CD14-positive monocyte (primary cell): ENCODE measurements around the gene DNAJB12. TPM values are rescaled to one million over a fixed set of nuclear protein-coding genes. Genes with fewer than 3 reads are reported as not detected.

ENCODE experiments used
- DNase-seq, 3 donors: peaks; one replicate each; pipeline ENCODE4 v3.0.0-alpha.2; 2011 to 2022
- H2AFZ ChIP-seq: 2 replicates; pipeline ENCODE4 v1.6.0; 2012; ENCODE audit warnings: mild to moderate bottlenecking, low read depth, low read length, inconsistent platforms; ENCODE audit not compliant: insufficient read depth, poor library complexity, severe bottlenecking
- H3K27ac ChIP-seq, 2 donors: 1 replicate in 1 of 2; 2 replicates in 1 of 2; pipeline ENCODE4 v1.5.1; 2012 to 2013; ENCODE audit warnings: low read length in 2 of 2, control low read depth in 1 of 2, inconsistent platforms in 1 of 2, low read depth in 1 of 2, mild to moderate bottlenecking in 1 of 2
- H3K27me3 ChIP-seq, 2 donors: one replicate each; pipeline versions ENCODE4 v1.6.0 to v1.6.1; 2011 to 2013; ENCODE audit warnings: low read length in 2 of 2; ENCODE audit not compliant: control insufficient read depth in 2 of 2, insufficient read depth in 2 of 2
- H3K36me3 ChIP-seq, 2 donors: replicated peaks in 1 of 2; 1 replicate in 1 of 2; 2 replicates in 1 of 2; pipeline versions ENCODE4 v1.5.1 to v1.6.1; 2012 to 2013; ENCODE audit warnings: low read length in 2 of 2, control low read depth in 1 of 2, inconsistent platforms in 1 of 2, mild to moderate bottlenecking in 1 of 2; ENCODE audit not compliant: insufficient read depth in 2 of 2, control insufficient read depth in 1 of 2
- H3K4me1 ChIP-seq, 2 donors: 1 replicate in 1 of 2; 2 replicates in 1 of 2; pipeline versions ENCODE4 v1.5.1 to v1.6.1; 2012 to 2013; ENCODE audit warnings: low read length in 2 of 2, control low read depth in 1 of 2, inconsistent platforms in 1 of 2, mild to moderate bottlenecking in 1 of 2, moderate library complexity in 1 of 2; ENCODE audit not compliant: insufficient read depth in 2 of 2, control insufficient read depth in 1 of 2
- H3K4me2 ChIP-seq: replicated peaks from 2 replicates; pipeline ENCODE3; 2012; ENCODE audit warnings: low read length, moderate library complexity, mild to moderate bottlenecking; ENCODE audit not compliant: poor library complexity, severe bottlenecking; ENCODE audit errors: extremely low read depth
- H3K4me3 ChIP-seq, 3 experiments: fragments of 200-600 bp in 1 of 3; sonication (generic) in 1 of 3; replicated peaks in 1 of 3; 1 replicate in 2 of 3; 2 replicates in 1 of 3; pipeline ENCODE4 v1.5.1; 2011 to 2013; ENCODE audit warnings: low read length in 3 of 3, mild to moderate bottlenecking in 3 of 3, control low read depth in 2 of 3, low read depth in 2 of 3, inconsistent platforms in 1 of 3, moderate library complexity in 1 of 3
- H3K79me2 ChIP-seq: 2 replicates; pipeline ENCODE4 v1.6.0; 2012; ENCODE audit warnings: mild to moderate bottlenecking, control low read depth, inconsistent platforms, low read length, moderate library complexity; ENCODE audit not compliant: insufficient read depth
- H3K9ac ChIP-seq: 2 replicates; pipeline ENCODE4 v1.6.0; 2017; ENCODE audit warnings: low read length, mild to moderate bottlenecking; ENCODE audit not compliant: insufficient read depth, poor library complexity, severe bottlenecking
- H3K9me3 ChIP-seq, 2 donors: replicated peaks in 1 of 2; 1 replicate in 1 of 2; 2 replicates in 1 of 2; pipeline versions ENCODE4 v1.5.1 to v1.6.1; 2012 to 2013; ENCODE audit warnings: low read length in 2 of 2, control low read depth in 1 of 2; ENCODE audit not compliant: control insufficient read depth in 1 of 2, insufficient read depth in 1 of 2
- H4K20me1 ChIP-seq: 2 replicates; pipeline ENCODE4 v1.6.0; 2012; ENCODE audit warnings: mild to moderate bottlenecking, low read length, control low read depth, moderate library complexity; ENCODE audit not compliant: insufficient read depth
- H3K27ac Mint-ChIP-seq, 7 donors: one replicate each; pipeline ENCODE4 v1.8.0; 2020; ENCODE audit warnings: mild to moderate bottlenecking in 7 of 7, mixed read lengths in 7 of 7, moderate library complexity in 6 of 7, inconsistent platforms in 2 of 7
- H3K27me3 Mint-ChIP-seq, 3 donors: one replicate each; pipeline ENCODE4 v1.8.0; 2021 to 2022; ENCODE audit warnings: low read depth in 3 of 3, mild to moderate bottlenecking in 3 of 3, mixed read lengths in 3 of 3, moderate library complexity in 3 of 3, inconsistent platforms in 1 of 3
- H3K36me3 Mint-ChIP-seq, 2 donors: one replicate each; pipeline ENCODE4 v1.8.0; 2020; ENCODE audit warnings: mixed read lengths in 2 of 2, inconsistent platforms in 1 of 2, mild to moderate bottlenecking in 1 of 2
- H3K4me1 Mint-ChIP-seq: one replicate; pipeline ENCODE4 v1.8.0; 2020; ENCODE audit warnings: mild to moderate bottlenecking, mixed read lengths
- H3K4me3 Mint-ChIP-seq, 2 donors: one replicate each; pipeline ENCODE4 v1.8.0; 2020; ENCODE audit warnings: mild to moderate bottlenecking in 2 of 2, mixed read lengths in 2 of 2, moderate library complexity in 1 of 2
- H3K9me3 Mint-ChIP-seq, 7 donors: one replicate each; pipeline ENCODE4 v1.8.0; 2020 to 2022; ENCODE audit warnings: mixed read lengths in 7 of 7, mild to moderate bottlenecking in 6 of 7, moderate library complexity in 6 of 7, inconsistent platforms in 2 of 7
- WGBS: methylation state at CpG from one replicate; pipeline ENCODE4 v1.1.5; 2013; ENCODE audit warnings: missing lambda C conversion rate; ENCODE audit not compliant: insufficient coverage; 5-methylcytosine and 5-hydroxymethylcytosine counted together
- intact Hi-C, 2 donors: fragments of 100-400 bp; cut with micrococcal nuclease; formaldehyde crosslinking; loops; one replicate each; pipeline versions ENCODE4 v1.15.0 to v1.15.1; 2023
- polyA plus RNA-seq, 3 donors: library from polyadenylated mRNA; depleted of rRNA in 1 of 3; unstranded in 2 of 3; stranded (reverse) in 1 of 3; fragments of 300-500 nt in 2 of 3; fragments of >200 nt in 1 of 3; fragmentation: Illumina TruSeq in 2 of 3; gene quantifications; 1 replicate in 2 of 3; 2 replicates in 1 of 3; pipeline ENCODE4 v1.2.3, GENCODE V29; 2012 to 2021
- TF ChIP-seq, protein P1 (sequence below): fragments of 200-600 bp; IDR thresholded peaks from one replicate; pipeline ENCODE4 v1.8.0; 2022; ENCODE audit warnings: antibody characterized with exemption, mild to moderate bottlenecking

Gene DNAJB12
- polyA plus RNA-seq, 3 donors: 26.5 to 42.5 (median 37.9) TPM

DNA sequence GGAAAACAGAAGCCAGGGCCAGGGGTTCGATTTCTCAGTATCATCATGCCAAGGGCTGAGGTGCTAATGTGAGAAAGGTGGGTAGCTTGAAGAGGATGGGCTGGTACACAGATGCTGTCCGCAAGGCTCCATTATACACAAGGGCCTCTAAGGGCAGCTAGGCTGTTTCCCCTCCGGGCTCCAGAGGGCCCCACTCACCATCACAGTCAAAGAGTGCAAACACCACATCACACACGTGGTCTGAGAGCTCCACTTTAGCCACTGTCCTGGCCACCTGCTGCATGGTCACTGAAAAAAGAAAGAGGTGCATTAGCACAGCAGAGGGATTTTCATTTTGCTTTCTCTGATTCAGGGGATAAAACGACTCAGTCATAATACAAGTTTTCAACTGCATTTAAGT, 20.9 kb upstream of the DNAJB12 start:
- no peak overlapping the region for H2AFZ ChIP-seq
- H3K9me3 ChIP-seq: no peaks in the 10 kb centered on the region
- no peak overlapping the region for H3K27ac ChIP-seq
- H3K36me3 Mint-ChIP-seq: peaks cover 53 to 82% of the 10 kb centered on the region in 2 donors
- H3K4me3 Mint-ChIP-seq: no peak overlapping the region
- peaks cover 0 to 3% (median 0%) of the 10 kb centered on the region in 7 donors for H3K9me3 Mint-ChIP-seq
- intact Hi-C loops: no loop called here
- peaks cover 0 to 3% of the 10 kb centered on the region in 2 donors for H3K4me1 ChIP-seq
- H3K4me2 ChIP-seq: no peak overlapping the region
- TF ChIP-seq, protein P1, sequence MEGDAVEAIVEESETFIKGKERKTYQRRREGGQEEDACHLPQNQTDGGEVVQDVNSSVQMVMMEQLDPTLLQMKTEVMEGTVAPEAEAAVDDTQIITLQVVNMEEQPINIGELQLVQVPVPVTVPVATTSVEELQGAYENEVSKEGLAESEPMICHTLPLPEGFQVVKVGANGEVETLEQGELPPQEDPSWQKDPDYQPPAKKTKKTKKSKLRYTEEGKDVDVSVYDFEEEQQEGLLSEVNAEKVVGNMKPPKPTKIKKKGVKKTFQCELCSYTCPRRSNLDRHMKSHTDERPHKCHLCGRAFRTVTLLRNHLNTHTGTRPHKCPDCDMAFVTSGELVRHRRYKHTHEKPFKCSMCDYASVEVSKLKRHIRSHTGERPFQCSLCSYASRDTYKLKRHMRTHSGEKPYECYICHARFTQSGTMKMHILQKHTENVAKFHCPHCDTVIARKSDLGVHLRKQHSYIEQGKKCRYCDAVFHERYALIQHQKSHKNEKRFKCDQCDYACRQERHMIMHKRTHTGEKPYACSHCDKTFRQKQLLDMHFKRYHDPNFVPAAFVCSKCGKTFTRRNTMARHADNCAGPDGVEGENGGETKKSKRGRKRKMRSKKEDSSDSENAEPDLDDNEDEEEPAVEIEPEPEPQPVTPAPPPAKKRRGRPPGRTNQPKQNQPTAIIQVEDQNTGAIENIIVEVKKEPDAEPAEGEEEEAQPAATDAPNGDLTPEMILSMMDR: no peak
- H3K9ac ChIP-seq: no peak overlapping the region
- H3K79me2 ChIP-seq: no peaks in the 10 kb centered on the region
- H3K27me3 Mint-ChIP-seq: no peaks in the 10 kb centered on the region
- H4K20me1 ChIP-seq: no peaks in the 10 kb centered on the region
- peak overlapping the region in 1 of 7 donors; percentile 35 for H3K27ac Mint-ChIP-seq
- H3K4me3 ChIP-seq: no peak overlapping the region
- peaks cover 14% of the 10 kb centered on the region for H3K4me1 Mint-ChIP-seq
- no peaks in the 10 kb centered on the region for H3K27me3 ChIP-seq
- 40% methylated on average over 1 of the region's 5 CpGs for WGBS
- H3K36me3 ChIP-seq: peaks cover 23 to 65% of the 10 kb centered on the region in 2 donors
- no peak for DNase-seq

DNA sequence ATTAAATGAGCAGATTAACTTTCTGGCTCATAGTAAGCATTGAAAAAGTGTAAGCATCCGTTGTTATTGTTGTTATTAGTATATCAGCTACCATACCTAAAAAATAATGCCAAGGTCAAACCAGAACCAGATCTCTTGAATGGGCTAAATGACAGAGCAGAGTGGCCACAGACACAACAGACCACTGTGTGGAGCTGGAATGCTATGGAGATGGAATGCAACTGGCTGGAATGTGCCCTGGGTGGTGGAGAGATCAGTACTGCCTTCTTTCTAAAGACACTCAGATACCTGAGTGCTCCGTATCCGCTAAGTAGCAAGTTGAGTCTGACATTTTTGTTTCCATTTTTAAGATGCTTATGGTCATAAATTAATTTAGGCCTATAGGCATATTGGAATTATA, 20.5 kb upstream of the DNAJB12 start:
- Histone ChIP-seq H3K9ac (no peak overlapping the region), H3K27me3 (no peaks in the 10 kb centered on the region), H2AFZ (no peak overlapping the region), H3K4me1 (peaks cover 0 to 3% of the 10 kb centered on the region in 2 donors), H3K4me3 (no peak overlapping the region), H4K20me1 (no peaks in the 10 kb centered on the region), H3K27ac (no peak overlapping the region), H3K4me2 (no peak overlapping the region), H3K36me3 (peaks cover 26 to 63% of the 10 kb centered on the region in 2 donors), H3K9me3 (no peaks in the 10 kb centered on the region), H3K79me2 (no peaks in the 10 kb centered on the region)
- Mint-ChIP-seq H3K9me3 (peaks cover 0 to 3% (median 0%) of the 10 kb centered on the region in 7 donors), H3K27ac (peak overlapping the region in 1 of 7 donors; percentile 16), H3K4me3 (no peak overlapping the region), H3K27me3 (no peaks in the 10 kb centered on the region), H3K36me3 (peaks cover 57 to 82% of the 10 kb centered on the region in 2 donors), H3K4me1 (peaks cover 14% of the 10 kb centered on the region)
- intact Hi-C loops: no loop called here
- TF ChIP-seq, protein P1: no peak
- WGBS: no CpG with 5 or more reads among the region's 3 CpGs
- DNase-seq: no peak
